HG02610 (cell line): Measurements from ENCODE around the gene FLOT2.
"Not testable (repeated sequence)": the region's sequence is repeated elsewhere in the genome, so short reads cannot be mapped to it uniquely, and the experiment has no call there.

Source experiments
- ATAC-seq: cut with Tn5 transposase; IDR thresholded peaks from one replicate; pipeline ENCODE4 v1.9.1; 2021; ENCODE audit warnings: mild to moderate bottlenecking, moderate library complexity; ENCODE audit not compliant: unreplicated experiment

The FLOT2 gene

GRCh38 chr17:28896884-28897768 is at the start of gene FLOT2:
FLOT2 (minus strand) TSS chr17:28897733; CDS start chr17:28897574, 159 bp downstream.
- no peak for ATAC-seq

GRCh38 chr17:28946239-28946638 is 48.7 kb upstream of the FLOT2 start:
- ATAC-seq: no peak

- ATAC-seq: no peak
Measured at GRCh38 chr17:28944862-28945741, 47.6 kb upstream of the FLOT2 start.

GRCh38 chr17:28944343-28944742 is 46.8 kb upstream of the FLOT2 start:
- ATAC-seq: no peak

GRCh38 chr17:28942925-28943324 is 45.4 kb upstream of the FLOT2 start:
- no peak for ATAC-seq

- no peak for ATAC-seq
Measured at GRCh38 chr17:28941251-28941650, 43.7 kb upstream of the FLOT2 start.

GRCh38 chr17:28940675-28941074 is 43.1 kb upstream of the FLOT2 start:
- no peak for ATAC-seq

GRCh38 chr17:28940142-28940541 is 42.6 kb upstream of the FLOT2 start:
- no peak for ATAC-seq

GRCh38 chr17:28938552-28938951 is 41.0 kb upstream of the FLOT2 start:
- no peak for ATAC-seq

GRCh38 chr17:28937044-28937729 is 39.7 kb upstream of the FLOT2 start:
- ATAC-seq: no peak

GRCh38 chr17:28935744-28936460 is 38.4 kb upstream of the FLOT2 start:
- no peak for ATAC-seq

- not testable (repeated sequence) for ATAC-seq
Measured at GRCh38 chr17:28934508-28934907, 37.0 kb upstream of the FLOT2 start.

- ATAC-seq: no peak
Measured at GRCh38 chr17:28929787-28930186, 32.3 kb upstream of the FLOT2 start.

GRCh38 chr17:28928061-28928460 is 30.5 kb upstream of the FLOT2 start:
- peak; percentile 68 for ATAC-seq

- ATAC-seq: no peak
Measured at GRCh38 chr17:28926786-28927185, 29.3 kb upstream of the FLOT2 start.

GRCh38 chr17:28926366-28926765 is 28.8 kb upstream of the FLOT2 start:
- no peak for ATAC-seq

GRCh38 chr17:28925912-28926365 is 28.4 kb upstream of the FLOT2 start:
- ATAC-seq: no peak

- ATAC-seq: no peak
Measured at GRCh38 chr17:28920201-28920600, 22.7 kb upstream of the FLOT2 start.

GRCh38 chr17:28918295-28918694 is 20.8 kb upstream of the FLOT2 start:
- no peak for ATAC-seq

- no peak for ATAC-seq
Measured at GRCh38 chr17:28917465-28917864, 19.9 kb upstream of the FLOT2 start.
